Body of pancreas (tissue), 4 donors: Measurements from ENCODE around the gene GPR137B.

Experiments used
- POLR2A ChIP-seq, 3 donors: fragments of 450-650 bp; IDR thresholded peaks; one replicate each; pipeline ENCODE4 v1.6.1; 2016; ENCODE audit warnings: antibody characterized with exemption in 3 of 3, mild to moderate bottlenecking in 2 of 3
- TF ChIP-seq, protein P1 (sequence below), 7 experiments: fragments of 450-650 bp in 4 of 7; fragments of 200-600 bp in 3 of 7; sonication (generic) in 3 of 7; IDR thresholded peaks; one replicate each; pipeline ENCODE4 v1.5.1; 2016 to 2019; ENCODE audit warnings: antibody characterized with exemption in 7 of 7

DNA sequence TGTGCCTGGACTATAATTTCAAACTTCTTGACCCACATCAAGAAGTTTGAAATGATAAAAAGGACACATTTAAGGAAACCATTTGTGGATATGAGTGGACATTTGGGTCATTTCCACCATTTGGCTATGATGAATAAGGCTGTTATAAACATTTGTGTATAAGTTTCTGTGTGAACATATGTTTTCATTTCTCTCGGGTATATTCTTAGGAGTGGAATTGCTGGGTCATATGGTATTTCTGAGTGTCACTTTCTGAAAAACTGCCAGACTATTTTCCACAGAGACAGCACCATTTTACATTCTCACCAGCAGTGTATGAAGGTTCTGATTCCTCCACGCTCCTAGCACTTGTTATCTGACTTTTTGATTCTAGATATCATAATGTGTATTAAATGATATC lies 50.8 kb downstream of the GPR137B start:
- TF ChIP-seq, protein P1, sequence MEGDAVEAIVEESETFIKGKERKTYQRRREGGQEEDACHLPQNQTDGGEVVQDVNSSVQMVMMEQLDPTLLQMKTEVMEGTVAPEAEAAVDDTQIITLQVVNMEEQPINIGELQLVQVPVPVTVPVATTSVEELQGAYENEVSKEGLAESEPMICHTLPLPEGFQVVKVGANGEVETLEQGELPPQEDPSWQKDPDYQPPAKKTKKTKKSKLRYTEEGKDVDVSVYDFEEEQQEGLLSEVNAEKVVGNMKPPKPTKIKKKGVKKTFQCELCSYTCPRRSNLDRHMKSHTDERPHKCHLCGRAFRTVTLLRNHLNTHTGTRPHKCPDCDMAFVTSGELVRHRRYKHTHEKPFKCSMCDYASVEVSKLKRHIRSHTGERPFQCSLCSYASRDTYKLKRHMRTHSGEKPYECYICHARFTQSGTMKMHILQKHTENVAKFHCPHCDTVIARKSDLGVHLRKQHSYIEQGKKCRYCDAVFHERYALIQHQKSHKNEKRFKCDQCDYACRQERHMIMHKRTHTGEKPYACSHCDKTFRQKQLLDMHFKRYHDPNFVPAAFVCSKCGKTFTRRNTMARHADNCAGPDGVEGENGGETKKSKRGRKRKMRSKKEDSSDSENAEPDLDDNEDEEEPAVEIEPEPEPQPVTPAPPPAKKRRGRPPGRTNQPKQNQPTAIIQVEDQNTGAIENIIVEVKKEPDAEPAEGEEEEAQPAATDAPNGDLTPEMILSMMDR (IDR thresholded peaks at IDR 0.05), result no peak
- no peak for TF ChIP-seq POLR2A (IDR thresholded peaks at IDR 0.05)
